ENCODE results near the gene GIMAP5. TPM values are rescaled to one million over a fixed set of nuclear protein-coding genes. Genes with fewer than 3 reads are reported as not detected.
A peak's percentile ranks its signal among the peaks of the same experiment; 100 is the strongest.

The GIMAP5 gene
- total RNA-seq, 2 donors from 2014 or later, result 44.1 to 65.3 TPM

DNA sequence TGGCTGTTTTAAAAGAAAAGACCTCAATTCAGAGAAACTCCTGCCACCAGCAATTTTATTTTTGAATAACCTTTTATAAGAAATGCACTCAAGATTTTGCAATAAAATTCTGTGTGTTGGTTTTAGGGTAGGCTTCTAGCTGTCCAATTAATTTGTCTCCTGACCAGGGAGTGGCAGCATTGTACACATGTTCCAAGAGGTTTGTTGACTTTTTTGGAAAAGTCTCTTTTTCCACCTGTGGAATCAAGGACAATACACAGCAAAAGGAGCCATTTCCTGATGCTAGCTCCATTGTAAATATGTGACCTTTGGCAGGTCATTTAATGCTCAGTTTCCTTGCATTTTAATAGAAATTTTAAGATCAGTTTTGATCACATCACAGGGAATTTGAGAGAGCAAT lies 1.8 kb downstream of the GIMAP5 start:
- peaks cover 43% of the 10 kb centered on the region for H3K36me3 Mint-ChIP-seq (ENCODE audit: low read depth)
- H3K4me3 Mint-ChIP-seq, result peak overlapping the region; percentile 98
- H3K27ac Mint-ChIP-seq, result peak overlapping the region; percentile 98
- DNase-seq, result no peak
- H3K27me3 Mint-ChIP-seq, result no peaks in the 10 kb centered on the region
- no peaks in the 10 kb centered on the region for H3K9me3 ChIP-seq (ENCODE audit: control insufficient read depth, low read length, poor library complexity, severe bottlenecking)
- no peak for ATAC-seq
- peaks cover 77% of the 10 kb centered on the region for H3K4me1 Mint-ChIP-seq

GRCh38 chr7:150740053-150740452 lies 2.8 kb downstream of the GIMAP5 start:
- peaks cover 76% of the 10 kb centered on the region for H3K4me1 Mint-ChIP-seq

DNA sequence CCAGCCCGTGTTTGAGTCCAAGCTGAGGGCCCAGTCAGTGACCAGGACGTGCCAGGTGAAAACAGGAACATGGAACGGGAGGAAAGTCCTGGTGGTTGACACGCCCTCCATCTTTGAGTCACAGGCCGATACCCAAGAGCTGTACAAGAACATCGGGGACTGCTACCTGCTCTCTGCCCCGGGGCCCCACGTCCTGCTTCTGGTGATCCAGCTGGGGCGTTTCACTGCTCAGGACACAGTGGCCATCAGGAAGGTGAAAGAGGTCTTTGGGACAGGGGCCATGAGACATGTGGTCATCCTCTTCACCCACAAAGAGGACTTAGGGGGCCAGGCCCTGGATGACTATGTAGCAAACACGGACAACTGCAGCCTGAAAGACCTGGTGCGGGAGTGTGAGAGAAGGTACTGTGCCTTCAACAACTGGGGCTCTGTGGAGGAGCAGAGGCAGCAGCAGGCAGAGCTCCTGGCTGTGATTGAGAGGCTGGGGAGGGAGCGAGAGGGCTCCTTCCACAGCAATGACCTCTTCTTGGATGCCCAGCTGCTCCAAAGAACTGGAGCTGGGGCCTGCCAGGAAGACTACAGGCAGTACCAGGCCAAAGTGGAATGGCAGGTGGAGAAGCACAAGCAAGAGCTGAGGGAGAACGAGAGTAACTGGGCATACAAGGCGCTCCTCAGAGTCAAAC lies 5.2 kb downstream of the GIMAP5 start:
- H3K27ac Mint-ChIP-seq, result peak overlapping the region; percentile 98
- DNase-seq (no peak), ATAC-seq (no peak)
- no peaks in the 10 kb centered on the region for H3K27me3 Mint-ChIP-seq
- peaks cover 45% of the 10 kb centered on the region for H3K36me3 Mint-ChIP-seq (ENCODE audit: low read depth)
- H3K4me3 Mint-ChIP-seq, result peak overlapping the region; percentile 98
- H3K4me1 Mint-ChIP-seq, result peaks cover 74% of the 10 kb centered on the region
- H3K9me3 ChIP-seq (ENCODE audit: control insufficient read depth, low read length, poor library complexity, severe bottlenecking), result no peaks in the 10 kb centered on the region

More at GRCh38 chr7:150740053-150740452, 2.8 kb downstream of the GIMAP5 start:
- H3K27me3 Mint-ChIP-seq, result no peaks in the 10 kb centered on the region
- H3K27ac Mint-ChIP-seq, result peak overlapping the region; percentile 98
- H3K36me3 Mint-ChIP-seq (ENCODE audit: low read depth), result peaks cover 46% of the 10 kb centered on the region
- H3K9me3 ChIP-seq (ENCODE audit: control insufficient read depth, low read length, poor library complexity, severe bottlenecking), result no peaks in the 10 kb centered on the region
- ATAC-seq, result no peak
- DNase-seq, result no peak
- H3K4me3 Mint-ChIP-seq, result peak overlapping the region; percentile 98

GRCh38 chr7:150744041-150744656 lies 6.9 kb downstream of the GIMAP5 start:
- ATAC-seq, result no peak
- no peaks in the 10 kb centered on the region for H3K27me3 Mint-ChIP-seq
- peak overlapping the region; percentile 98 for H3K4me3 Mint-ChIP-seq
- peak overlapping the region; percentile 98 for H3K27ac Mint-ChIP-seq
- DNase-seq, result no peak
- peaks cover 85% of the 10 kb centered on the region for H3K4me1 Mint-ChIP-seq
- peaks cover 37% of the 10 kb centered on the region for H3K36me3 Mint-ChIP-seq (ENCODE audit: low read depth)
- H3K9me3 ChIP-seq (ENCODE audit: control insufficient read depth, low read length, poor library complexity, severe bottlenecking), result no peaks in the 10 kb centered on the region

DNA sequence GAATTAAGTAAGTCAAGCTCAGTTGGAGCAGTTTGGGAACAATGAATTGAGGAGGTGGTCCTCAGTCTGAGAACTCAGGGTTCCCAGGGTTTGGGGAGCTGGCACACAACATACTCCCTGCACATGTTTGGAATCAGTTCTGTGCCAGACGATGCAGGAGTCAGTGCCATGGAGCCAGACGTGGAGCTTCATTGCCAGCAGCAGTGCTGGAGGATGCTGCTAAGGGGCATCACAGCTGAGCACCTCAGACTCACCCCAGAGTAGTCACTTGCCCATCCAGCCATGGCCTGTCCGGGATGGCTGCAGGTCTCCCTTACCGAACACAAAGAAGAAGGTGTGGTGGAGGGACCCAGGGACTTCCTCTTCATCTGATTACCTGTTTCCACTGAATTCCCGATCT lies 7.9 kb downstream of the GIMAP5 start:
- Mint-ChIP-seq H3K4me3 (peak overlapping the region; percentile 98), H3K27ac (peak overlapping the region; percentile 98), H3K36me3 (ENCODE audit: low read depth) (peaks cover 34% of the 10 kb centered on the region), H3K27me3 (no peaks in the 10 kb centered on the region), H3K4me1 (peaks cover 83% of the 10 kb centered on the region)
- no peaks in the 10 kb centered on the region for H3K9me3 ChIP-seq (ENCODE audit: control insufficient read depth, low read length, poor library complexity, severe bottlenecking)
- DNase-seq (no peak), ATAC-seq (no peak)

DNA sequence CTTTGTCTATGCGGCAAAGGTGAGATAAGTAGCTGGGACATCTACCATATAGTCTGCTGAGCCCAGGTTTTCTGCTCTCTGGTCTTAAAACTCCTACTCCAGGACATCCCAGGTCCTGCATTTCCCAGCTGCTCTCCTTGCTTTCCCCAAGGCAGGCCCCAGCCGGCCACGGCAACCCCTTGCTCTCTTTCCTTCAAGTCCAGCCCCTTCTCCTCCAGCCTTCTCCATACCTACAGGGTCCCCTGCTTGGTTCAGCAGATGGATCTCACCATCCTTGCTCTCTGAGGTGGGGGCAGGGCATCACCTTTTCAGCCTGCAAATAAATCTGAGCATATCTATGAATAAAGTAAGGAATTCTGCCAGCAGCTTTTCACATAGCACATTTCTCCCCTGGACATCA lies 8.7 kb downstream of the GIMAP5 start:
- Mint-ChIP-seq H3K4me3 (peak overlapping the region; percentile 98), H3K36me3 (ENCODE audit: low read depth) (peaks cover 26% of the 10 kb centered on the region), H3K4me1 (peaks cover 82% of the 10 kb centered on the region), H3K27me3 (no peaks in the 10 kb centered on the region), H3K27ac (peak overlapping the region; percentile 98)
- H3K9me3 ChIP-seq (ENCODE audit: control insufficient read depth, low read length, poor library complexity, severe bottlenecking), result no peaks in the 10 kb centered on the region
- no peak for ATAC-seq
- no peak for DNase-seq

DNA sequence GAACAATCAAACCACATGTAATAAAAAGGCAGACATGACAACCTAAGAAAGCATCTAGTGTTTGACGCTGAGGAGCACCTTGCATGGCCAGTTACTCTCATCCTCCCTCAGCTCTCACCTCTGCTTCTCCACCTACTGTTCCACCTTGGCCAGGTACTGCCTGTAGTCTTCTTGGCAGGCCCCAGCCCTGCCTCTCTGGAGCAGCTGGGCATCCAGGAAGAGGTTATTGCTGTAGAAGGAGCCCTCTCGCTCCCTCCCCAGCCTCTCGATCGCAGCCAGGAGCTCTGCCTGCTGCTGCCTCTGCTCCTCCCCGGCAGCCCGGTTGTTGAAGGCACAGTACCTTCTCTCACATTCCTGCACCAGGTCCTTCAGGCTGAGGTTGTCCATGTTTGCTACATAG lies 9.7 kb downstream of the GIMAP5 start:
- no peaks in the 10 kb centered on the region for H3K9me3 ChIP-seq (ENCODE audit: control insufficient read depth, low read length, poor library complexity, severe bottlenecking)
- Mint-ChIP-seq H3K27me3 (no peaks in the 10 kb centered on the region), H3K36me3 (ENCODE audit: low read depth) (peaks cover 18% of the 10 kb centered on the region), H3K27ac (peak overlapping the region; percentile 98), H3K4me3 (peak overlapping the region; percentile 98), H3K4me1 (peaks cover 73% of the 10 kb centered on the region)
- peak; percentile 51 for ATAC-seq
- no peak for DNase-seq

- no peaks in the 10 kb centered on the region for H3K9me3 ChIP-seq (ENCODE audit: control insufficient read depth, low read length, poor library complexity, severe bottlenecking)
- H3K36me3 Mint-ChIP-seq (ENCODE audit: low read depth), result peaks cover 3% of the 10 kb centered on the region
- peak overlapping the region; percentile 98 for H3K27ac Mint-ChIP-seq
- ATAC-seq (peak; percentile 66), DNase-seq (no peak)
- no peaks in the 10 kb centered on the region for H3K27me3 Mint-ChIP-seq
- H3K4me1 Mint-ChIP-seq, result peaks cover 64% of the 10 kb centered on the region
- peak overlapping the region; percentile 98 for H3K4me3 Mint-ChIP-seq
These were observed 11.2 kb downstream of the GIMAP5 start for GRCh38 chr7:150748376-150748775.

DNA sequence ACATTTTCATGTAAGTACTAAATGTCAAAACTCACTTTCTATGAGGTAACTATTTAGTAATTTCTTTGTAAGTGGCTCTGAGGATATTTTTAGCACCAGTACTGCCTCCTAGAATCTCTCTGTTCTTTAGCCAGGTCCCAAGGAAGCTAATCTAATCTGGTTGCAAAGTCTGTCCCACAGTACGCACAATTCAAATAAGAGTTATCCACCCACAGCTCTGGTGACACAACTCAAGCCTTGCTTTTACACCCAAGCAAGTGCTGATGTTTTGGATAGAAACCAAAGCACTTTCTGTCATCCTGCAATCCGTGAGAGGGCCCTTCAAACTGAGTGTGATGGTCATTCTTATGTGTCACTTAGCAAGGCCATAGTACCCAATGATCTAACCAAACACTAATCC lies 14.5 kb downstream of the GIMAP5 start:
- Mint-ChIP-seq H3K27ac (no peak overlapping the region), H3K4me1 (peaks cover 53% of the 10 kb centered on the region), H3K4me3 (no peak overlapping the region), H3K27me3 (no peaks in the 10 kb centered on the region), H3K36me3 (ENCODE audit: low read depth) (no peaks in the 10 kb centered on the region)
- H3K9me3 ChIP-seq (ENCODE audit: control insufficient read depth, low read length, poor library complexity, severe bottlenecking), result no peaks in the 10 kb centered on the region
- ATAC-seq (no peak), DNase-seq (no peak)

DNA sequence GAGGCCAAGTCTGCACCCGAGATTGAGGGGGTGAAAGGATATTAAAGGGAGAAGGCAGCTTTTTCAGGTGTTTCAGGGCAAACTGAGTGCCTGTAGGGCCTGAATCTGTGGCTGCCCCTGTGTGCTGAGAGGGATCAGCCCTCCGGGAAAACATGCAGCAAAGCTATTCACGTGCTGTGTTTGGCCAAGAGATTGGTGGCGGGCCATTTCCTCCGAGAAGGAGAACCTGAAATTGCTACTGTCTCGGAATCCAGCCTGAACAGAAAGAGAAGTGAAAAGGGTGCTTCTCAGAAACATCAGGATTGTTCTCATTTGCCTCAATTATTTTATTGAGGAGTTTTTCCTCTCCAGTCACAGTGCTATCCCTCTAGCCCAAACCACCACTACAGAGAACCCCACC lies 16.0 kb downstream of the GIMAP5 start:
- peaks cover 42% of the 10 kb centered on the region for H3K4me1 Mint-ChIP-seq
- H3K36me3 Mint-ChIP-seq (ENCODE audit: low read depth), result no peaks in the 10 kb centered on the region
- H3K27me3 Mint-ChIP-seq, result no peaks in the 10 kb centered on the region
- no peak for ATAC-seq
- no peak overlapping the region for H3K4me3 Mint-ChIP-seq
- no peak for DNase-seq
- peak overlapping the region; percentile 82 for H3K27ac Mint-ChIP-seq
- no peaks in the 10 kb centered on the region for H3K9me3 ChIP-seq (ENCODE audit: control insufficient read depth, low read length, poor library complexity, severe bottlenecking)

DNA sequence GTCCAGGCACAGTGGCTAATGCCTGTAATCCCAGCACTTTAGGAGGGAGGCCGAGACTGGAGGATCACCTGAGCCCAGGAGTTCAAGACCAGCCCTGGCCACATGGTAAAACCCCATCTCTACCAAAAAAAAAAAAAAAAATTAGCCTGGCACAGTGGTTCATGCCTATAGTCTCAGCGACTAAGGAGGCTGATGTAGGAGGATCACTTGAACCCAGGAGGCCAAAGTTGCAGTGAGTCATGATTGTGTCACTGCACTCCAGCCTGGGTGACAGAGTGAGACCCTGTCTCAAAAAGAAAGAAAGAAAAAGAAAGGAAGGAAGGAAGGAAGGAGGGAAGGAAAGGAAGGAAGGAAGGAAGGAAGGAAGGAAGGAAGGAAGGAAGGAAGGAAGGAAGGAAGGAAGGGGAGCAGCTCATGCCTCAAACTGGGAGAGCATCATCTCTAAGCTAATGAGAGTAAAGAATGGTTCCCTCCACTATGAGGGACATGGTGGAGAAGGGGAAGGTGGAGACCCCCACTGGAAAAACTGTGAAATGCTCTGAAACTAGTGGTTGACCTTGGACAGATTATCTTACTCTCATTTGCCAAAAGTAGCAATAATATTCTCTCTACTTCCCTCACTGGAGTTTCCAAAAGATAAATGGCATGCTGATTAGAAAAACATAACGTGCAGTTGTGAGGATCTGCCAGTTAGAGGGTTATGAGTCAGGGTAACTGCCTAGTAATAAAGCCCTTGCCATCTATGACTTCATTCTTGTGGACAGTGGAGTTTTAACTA lies 16.8 kb downstream of the GIMAP5 start:
- no peak for DNase-seq

GRCh38 chr7:150754951-150755350 lies 17.7 kb downstream of the GIMAP5 start:
- peak overlapping the region; percentile 61 for H3K4me3 Mint-ChIP-seq
- ATAC-seq (peak; percentile 22), DNase-seq (no peak)
- peaks cover 30% of the 10 kb centered on the region for H3K4me1 Mint-ChIP-seq
- peak overlapping the region; percentile 82 for H3K27ac Mint-ChIP-seq
- H3K27me3 Mint-ChIP-seq, result no peaks in the 10 kb centered on the region
- H3K9me3 ChIP-seq (ENCODE audit: control insufficient read depth, low read length, poor library complexity, severe bottlenecking), result no peaks in the 10 kb centered on the region
- H3K36me3 Mint-ChIP-seq (ENCODE audit: low read depth), result no peaks in the 10 kb centered on the region

More for the DNA sequence above, 16.8 kb downstream of the GIMAP5 start:
- no peaks in the 10 kb centered on the region for H3K36me3 Mint-ChIP-seq (ENCODE audit: low read depth)
- peak overlapping the region; percentile 82 for H3K27ac Mint-ChIP-seq
- H3K27me3 Mint-ChIP-seq, result no peaks in the 10 kb centered on the region
- ATAC-seq, result no peak
- no peak overlapping the region for H3K4me3 Mint-ChIP-seq
- no peaks in the 10 kb centered on the region for H3K9me3 ChIP-seq (ENCODE audit: control insufficient read depth, low read length, poor library complexity, severe bottlenecking)
- peaks cover 34% of the 10 kb centered on the region for H3K4me1 Mint-ChIP-seq

DNA sequence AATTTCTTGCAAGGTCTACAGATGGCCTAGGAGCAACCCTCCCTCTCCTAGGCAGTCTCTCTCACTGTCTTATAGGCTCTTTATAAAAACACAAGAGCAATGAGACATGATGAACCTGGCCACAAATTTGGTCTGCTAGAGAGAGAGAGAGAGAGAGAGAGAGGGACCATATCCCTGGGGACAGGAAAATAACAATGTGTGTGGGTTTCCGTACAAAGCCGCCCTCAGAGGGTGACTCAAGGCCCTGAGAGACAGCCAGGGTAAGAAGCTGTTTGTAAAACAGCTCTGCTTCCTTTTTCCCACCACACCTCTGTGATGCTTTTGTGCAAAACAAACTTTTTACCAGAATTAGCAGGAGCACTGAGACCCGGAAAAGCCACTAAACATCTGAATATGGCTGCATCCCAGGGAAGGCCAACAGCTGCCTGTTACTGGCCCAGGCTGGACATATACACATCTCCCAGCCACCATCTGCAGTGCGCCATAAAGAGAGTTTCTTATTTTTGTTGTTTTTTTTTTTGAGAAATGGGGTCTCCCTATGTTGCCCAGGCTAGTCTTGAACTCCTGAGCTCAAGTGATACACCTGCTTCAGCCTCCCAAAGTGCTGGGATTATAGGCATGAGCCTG lies 18.4 kb downstream of the GIMAP5 start:
- peak; percentile 90 for ATAC-seq
- Mint-ChIP-seq H3K27me3 (no peaks in the 10 kb centered on the region), H3K27ac (peak overlapping the region; percentile 82), H3K4me1 (peaks cover 24% of the 10 kb centered on the region), H3K36me3 (ENCODE audit: low read depth) (no peaks in the 10 kb centered on the region), H3K4me3 (peak overlapping the region; percentile 61)
- DNase-seq, result peak in 2 of 3 donors; percentile 34 to 60
- no peaks in the 10 kb centered on the region for H3K9me3 ChIP-seq (ENCODE audit: control insufficient read depth, low read length, poor library complexity, severe bottlenecking)

All from T-helper 17 cell (primary cell).